ENCODE data around the gene DZIP1L.

DNA sequence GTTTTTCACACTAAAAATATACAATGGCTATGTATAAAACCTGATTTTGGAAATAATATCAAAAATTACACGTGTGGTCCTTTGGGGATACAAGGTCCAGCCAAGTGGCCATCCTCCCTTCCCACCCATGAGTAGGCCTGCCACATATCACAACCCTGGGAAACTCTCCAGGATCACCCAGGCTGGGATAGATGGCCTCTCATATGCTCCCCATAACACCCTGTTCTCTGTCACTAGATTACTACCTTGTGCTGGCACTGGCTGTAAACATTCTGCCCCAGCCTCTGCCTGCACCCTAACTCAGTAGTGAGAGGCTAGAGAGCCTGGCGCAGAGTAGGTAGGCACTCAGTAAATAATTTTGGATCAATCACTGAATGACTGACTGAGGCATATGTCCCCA lies 53.4 kb downstream of the DZIP1L start:
- TF ChIP-seq, protein P1, sequence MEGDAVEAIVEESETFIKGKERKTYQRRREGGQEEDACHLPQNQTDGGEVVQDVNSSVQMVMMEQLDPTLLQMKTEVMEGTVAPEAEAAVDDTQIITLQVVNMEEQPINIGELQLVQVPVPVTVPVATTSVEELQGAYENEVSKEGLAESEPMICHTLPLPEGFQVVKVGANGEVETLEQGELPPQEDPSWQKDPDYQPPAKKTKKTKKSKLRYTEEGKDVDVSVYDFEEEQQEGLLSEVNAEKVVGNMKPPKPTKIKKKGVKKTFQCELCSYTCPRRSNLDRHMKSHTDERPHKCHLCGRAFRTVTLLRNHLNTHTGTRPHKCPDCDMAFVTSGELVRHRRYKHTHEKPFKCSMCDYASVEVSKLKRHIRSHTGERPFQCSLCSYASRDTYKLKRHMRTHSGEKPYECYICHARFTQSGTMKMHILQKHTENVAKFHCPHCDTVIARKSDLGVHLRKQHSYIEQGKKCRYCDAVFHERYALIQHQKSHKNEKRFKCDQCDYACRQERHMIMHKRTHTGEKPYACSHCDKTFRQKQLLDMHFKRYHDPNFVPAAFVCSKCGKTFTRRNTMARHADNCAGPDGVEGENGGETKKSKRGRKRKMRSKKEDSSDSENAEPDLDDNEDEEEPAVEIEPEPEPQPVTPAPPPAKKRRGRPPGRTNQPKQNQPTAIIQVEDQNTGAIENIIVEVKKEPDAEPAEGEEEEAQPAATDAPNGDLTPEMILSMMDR (IDR thresholded peaks at IDR 0.05) = no peak
- no peak for TF ChIP-seq POLR2A (IDR thresholded peaks at IDR 0.05)
